HG03097 (cell line): ENCODE measurements around the gene SCN2B.
"Not testable (repeated sequence)": the region's sequence is repeated elsewhere in the genome, so short reads cannot be mapped to it uniquely, and the experiment has no call there.

Experiments used
- ATAC-seq: cut with Tn5 transposase; IDR thresholded peaks from one replicate; pipeline ENCODE4 v1.9.1; 2021; ENCODE audit not compliant: unreplicated experiment, low FRiP score

SCN2B gene

GRCh38 chr11:118207079-118207478 lies 30.6 kb upstream of the SCN2B start:
- no peak for ATAC-seq

DNA sequence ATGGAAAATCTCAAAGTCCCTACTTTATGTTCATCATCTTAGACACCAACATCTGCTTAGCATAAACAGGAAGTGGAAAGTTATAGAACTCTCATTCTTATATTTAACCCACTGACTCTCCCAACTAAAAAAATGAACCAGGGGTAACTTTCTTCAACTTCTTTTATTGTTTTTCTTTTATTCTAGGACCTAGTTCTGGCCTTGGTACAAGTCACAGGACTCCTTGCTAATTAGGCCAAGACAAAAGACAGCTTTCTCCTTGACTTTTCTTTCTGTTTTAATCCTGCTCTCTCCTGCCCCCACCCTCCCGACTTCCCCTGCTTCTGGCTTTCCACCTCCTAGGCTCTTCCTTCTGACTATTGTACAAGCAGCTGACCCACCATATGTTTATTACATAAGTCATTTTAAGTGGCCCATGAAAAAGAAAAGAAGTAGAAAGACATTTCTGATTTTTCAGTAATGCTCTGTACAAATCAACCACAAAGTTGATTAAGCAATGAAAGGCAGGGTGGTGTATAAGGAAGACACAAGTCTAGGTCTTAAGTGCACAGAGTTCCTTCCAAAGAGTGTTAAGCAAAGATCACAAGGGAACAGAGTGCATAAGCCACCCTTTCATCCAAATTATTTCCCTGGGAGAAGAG lies 30.1 kb upstream of the SCN2B start:
- ATAC-seq = no peak

DNA sequence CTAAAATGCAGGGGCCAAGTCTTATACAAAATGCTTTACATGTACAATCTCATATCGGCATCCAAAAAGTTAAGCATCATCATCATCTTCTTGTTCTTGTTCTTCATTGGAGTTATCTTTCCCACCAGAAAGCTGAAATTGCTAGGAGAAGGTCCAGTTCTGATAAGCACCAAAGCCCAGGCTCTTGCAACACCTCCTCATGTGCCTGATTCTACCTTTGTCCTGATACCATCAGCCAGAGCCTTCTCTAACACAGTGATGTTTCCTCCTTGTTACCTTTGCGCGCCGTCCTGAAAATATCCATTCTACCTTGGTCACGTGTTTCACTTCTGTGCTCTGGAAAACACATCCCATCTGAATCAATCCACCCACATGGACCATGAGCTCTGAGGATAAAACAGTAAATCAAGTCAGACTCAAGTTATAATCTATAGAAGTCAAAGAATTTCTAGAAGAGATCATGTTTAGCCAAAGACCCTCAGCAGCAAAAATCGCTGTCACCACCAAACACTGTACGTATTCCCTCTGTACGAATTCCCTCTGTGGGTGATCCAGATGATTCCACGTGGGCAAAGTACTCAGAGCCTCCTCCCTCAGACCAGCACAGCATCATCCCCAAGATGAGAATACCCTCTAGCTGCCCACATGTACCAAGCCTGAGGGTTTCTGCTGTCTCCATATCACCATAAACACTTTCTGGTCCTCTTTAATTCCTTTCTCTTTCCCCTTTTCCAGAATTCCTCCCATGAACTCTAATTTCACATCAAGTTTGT lies 29.4 kb upstream of the SCN2B start:
- no peak for ATAC-seq

DNA sequence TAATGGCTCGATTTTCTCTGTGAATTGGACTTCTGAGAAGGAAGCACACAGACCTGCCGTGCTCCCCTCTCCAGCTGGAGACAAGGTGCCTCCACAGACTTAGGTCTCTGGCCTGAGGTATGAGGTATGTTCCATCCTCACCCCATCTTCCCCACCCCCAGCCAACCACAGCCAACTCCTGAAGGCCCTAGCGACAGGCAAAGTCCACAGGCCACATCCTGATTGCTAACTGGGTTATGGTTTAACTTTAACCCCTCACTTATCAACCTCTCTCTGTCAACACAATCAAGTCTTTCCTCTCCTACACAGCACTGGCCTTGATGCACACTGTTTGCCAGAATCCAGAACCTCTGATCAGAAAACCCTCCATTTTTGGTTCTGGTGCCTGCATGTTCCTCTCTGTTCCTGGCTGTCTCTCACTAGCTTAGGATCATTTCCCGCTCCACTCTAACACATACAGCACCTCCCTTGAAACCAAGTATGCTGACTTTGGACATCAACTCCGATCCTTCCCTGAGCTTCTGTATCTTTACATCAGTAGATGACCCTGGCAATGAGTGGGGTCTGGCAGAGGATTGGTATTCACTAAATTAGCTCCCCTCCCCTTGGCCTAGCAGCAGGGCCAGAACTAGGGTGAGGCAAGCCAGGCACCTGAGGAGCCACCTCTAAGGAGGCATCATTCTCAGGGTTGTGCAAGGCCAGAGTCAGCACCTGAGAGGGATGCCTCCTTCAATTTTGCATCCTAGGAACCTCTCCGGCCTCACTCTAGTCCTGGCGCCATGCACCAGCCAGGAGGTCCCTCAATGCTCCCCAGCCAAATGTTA lies 26.4 kb upstream of the SCN2B start:
- peak; percentile 63 for ATAC-seq

DNA sequence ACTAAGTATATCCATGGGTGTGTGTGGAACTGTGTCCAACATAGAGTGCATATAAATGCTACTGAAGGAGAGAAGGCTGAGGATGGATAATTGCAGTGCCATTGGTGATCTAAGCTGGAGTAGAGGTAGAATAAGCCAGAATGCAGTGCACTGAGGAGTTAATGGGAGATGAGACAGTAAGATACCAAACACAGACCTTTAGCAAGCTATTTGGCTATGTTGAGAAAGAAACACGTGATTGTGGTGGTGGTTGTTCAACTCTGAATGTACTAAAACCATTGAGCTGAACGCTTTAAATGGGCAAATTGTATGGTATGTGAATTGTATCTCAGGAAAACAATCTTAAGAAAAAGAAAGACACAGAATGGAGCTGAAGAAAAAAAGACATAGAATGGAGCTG lies 25.5 kb upstream of the SCN2B start:
- ATAC-seq = no peak

DNA sequence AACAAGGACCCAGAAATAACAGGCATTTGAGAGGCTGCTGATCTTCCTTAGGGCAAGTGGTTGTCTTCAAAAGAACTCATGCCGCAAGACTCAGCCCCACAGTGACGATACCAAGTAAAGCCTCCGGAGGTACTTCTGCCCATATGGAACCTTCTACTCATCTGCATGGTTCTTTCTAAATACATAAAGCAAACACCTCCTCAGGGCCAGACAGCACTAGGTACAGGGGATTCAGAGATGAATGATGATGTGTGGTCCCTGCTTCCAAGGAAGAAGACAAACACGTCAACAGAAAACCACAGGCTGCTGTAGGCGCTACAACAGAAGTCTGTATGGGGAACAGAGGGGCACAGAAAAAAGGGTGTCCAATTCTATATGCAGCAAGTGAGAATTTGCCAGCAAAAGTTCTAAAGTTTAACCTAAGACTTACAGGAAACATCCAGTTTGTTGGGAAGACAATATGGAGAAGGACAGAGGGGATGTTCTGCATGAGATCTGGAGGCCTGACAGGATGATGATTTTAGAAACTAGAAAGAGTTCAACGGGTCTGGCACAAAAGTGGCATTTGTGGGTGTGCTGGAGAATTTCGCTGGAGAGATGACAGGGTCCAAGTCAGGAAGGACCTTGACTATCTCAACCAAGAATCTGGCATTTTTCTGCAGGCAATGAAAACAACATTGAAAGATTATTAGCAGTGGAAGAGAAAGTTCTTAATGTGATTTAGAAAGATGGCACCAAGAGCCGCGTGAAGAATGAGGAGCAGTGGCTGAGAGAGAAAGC lies 24.7 kb upstream of the SCN2B start:
- ATAC-seq = no peak

GRCh38 chr11:118200497-118200896 lies 24.1 kb upstream of the SCN2B start:
- no peak for ATAC-seq

- ATAC-seq = no peak
Observed at GRCh38 chr11:118199135-118199534, 22.7 kb upstream of the SCN2B start.

DNA sequence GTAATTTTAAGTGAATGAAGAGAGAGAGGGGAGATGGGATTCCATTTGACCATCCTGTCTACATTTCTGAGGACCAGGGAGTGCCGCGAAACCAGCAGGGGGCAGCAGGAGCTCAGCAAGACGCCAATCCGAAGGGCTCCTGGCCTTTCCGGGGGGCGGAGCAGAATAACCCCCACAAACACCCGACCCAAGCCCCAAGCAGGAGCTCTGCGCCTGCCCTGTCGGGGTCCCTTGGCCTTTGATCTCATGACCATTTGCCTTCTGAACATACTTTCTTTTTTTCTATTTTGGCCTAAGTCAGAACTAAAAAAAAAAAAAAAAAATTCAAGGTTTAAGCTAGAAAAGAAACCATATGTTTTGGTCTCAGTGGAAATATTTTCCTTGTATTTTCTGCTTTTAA lies 21.9 kb upstream of the SCN2B start:
- ATAC-seq = no peak

GRCh38 chr11:118194835-118195627 lies 18.6 kb upstream of the SCN2B start:
- ATAC-seq = no peak

- no peak for ATAC-seq
Observed at GRCh38 chr11:118193910-118194566, 17.6 kb upstream of the SCN2B start.

DNA sequence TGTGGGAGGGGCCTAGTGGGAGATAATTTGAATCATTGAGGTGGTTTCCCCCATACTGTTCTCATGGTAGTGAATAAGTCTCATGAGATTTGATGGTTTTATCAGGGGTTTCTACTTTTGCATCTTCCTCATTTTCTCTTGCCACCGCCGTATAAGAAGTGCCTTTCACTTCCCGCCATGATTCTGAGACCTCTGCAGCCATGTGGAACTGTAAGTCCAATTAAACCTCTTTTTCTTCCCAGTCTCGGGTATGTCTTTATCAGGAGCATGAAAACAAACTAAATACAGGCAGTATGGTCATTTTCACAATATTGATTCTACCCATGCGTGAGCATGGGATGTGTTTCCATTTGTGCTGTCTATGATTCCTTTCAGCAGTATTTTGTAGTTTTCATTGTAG lies 16.4 kb upstream of the SCN2B start:
- not testable (repeated sequence) for ATAC-seq

- not testable (repeated sequence) for ATAC-seq
Observed at GRCh38 chr11:118190942-118191506, 14.6 kb upstream of the SCN2B start.

GRCh38 chr11:118186346-118187107 lies 10.1 kb upstream of the SCN2B start:
- no peak for ATAC-seq

DNA sequence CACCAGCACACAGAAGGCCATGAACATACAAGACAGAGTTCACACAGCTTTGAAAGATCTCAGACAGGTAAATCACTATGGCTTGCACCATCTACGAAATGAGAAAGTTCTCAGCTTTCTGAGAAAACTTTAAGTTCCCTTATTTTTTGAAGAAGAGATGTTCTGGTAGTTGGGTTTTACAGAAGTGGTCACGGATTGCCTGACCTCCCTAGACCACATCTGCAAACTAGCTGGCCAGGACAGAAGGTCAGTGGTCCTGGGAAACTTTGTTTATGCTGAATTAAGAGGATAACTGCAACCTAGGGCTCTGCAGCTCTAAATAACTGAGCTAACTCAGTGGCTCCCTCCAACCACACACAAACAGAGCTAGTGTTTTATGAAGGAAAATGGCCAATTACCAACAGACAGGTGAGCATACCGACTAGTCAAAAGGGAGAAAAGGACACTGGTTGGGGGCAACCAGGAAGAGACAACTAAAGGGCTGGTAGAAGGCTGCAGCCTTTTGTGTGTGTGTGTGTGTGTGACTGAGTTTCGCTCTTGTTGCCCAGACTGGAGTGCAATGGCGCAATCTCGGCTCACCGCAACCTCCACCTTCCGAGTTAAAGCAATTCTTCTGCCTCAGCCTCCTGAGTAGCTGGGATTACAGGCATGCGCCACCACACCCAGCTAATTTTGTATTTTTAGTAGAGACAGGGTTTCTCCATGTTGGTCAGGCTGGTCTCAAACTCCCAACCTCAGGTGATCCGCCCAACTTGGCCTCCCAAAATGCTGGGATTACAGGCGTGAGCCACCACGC lies 8.5 kb upstream of the SCN2B start:
- no peak for ATAC-seq

DNA sequence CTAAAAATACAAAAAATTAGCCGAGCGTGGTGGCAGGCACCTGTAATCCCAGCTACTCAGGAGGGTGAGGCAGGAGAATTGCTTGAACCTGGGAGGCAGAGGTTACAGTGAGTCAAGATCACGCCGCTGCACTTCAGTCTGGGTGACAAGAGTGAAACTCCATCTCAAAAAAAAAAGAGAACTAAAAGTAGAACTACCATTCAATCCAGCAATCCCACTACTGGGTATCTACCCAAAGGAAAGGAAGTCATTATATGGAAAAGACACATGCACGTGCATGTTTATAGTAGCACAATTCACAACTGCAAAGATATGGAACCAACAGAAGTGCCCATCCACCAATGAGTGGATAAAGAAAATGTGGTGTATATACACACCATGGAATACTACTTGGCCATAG lies 7.3 kb upstream of the SCN2B start:
- not testable (repeated sequence) for ATAC-seq

DNA sequence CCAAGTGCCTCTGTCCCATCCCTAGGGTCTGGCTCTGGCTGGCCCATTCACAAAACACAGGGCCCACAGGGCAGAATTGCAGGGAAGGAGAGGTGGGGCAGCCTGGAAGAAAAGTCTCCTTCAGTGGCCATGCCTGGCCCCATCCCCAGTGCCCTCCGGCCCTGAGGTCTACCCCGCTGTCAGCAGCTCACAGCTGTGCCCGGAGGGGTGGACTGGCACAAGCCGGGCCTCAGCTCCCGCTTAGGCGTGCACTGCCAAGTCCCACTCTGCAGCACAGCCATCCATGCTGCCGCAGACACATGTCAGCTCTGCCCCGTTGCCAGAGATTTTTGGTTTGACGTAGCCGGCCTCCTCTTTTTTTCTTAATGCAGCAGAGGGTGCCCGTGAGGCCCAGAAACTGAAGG lies 3.9 kb upstream of the SCN2B start:
- no peak for ATAC-seq

DNA sequence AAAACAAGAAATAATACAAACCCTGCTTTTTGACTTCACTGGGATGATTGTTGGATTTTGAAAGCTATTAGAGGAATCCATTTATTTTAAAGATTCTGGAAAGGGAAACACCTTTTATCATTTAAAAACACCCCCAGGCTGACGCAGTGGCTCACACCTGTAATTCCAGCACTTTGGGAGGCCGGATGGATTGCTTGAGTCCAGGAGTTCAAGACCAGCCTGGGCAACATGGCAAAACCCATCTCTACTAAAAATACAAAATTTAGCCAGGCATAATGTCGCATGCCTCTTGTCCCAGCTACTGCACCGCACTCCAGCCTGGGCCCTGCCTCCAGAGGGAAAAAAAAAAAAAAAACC lies 317 bp upstream of the SCN2B start:
- no peak for ATAC-seq
